Hepatocyte (in vitro differentiated cells): ENCODE measurements around the gene RAET1E. TPM values are rescaled to one million over a fixed set of nuclear protein-coding genes. Genes with fewer than 3 reads are reported as not detected.

ENCODE experiments used
- DNase-seq: peaks from one replicate; pipeline ENCODE4 v3.0.0-alpha.2; 2016; ENCODE audit warnings: low spot score
- H2AFZ ChIP-seq: fragments of 200-600 bp; sonication (generic); 2 replicates; pipeline ENCODE4 v1.6.0; 2016; ENCODE audit warnings: antibody characterized with exemption, mild to moderate bottlenecking
- H3K27ac ChIP-seq: fragments of 200-600 bp; sonication (generic); 2 replicates; pipeline ENCODE4 v1.5.1; 2016; ENCODE audit warnings: mild to moderate bottlenecking
- H3K27me3 ChIP-seq: fragments of 200-600 bp; sonication (generic); 2 replicates; pipeline ENCODE4 v1.6.1; 2016
- H3K36me3 ChIP-seq: fragments of 200-600 bp; sonication (generic); replicated peaks from 2 replicates; pipeline ENCODE4 v1.5.1; 2016; ENCODE audit warnings: low read depth; ENCODE audit not compliant: insufficient read depth
- H3K4me1 ChIP-seq: fragments of 200-600 bp; sonication (generic); 2 replicates; pipeline ENCODE4 v1.5.1; 2016; ENCODE audit warnings: mild to moderate bottlenecking, moderate library complexity; ENCODE audit not compliant: insufficient read depth
- H3K4me2 ChIP-seq: fragments of 200-600 bp; sonication (generic); 2 replicates; pipeline ENCODE4 v1.6.0; 2016
- H3K4me3 ChIP-seq: fragments of 200-600 bp; sonication (generic); 2 replicates; pipeline ENCODE4 v1.5.1; 2016; ENCODE audit warnings: mild to moderate bottlenecking
- H3K79me2 ChIP-seq: fragments of 200-600 bp; sonication (generic); 2 replicates; pipeline ENCODE4 v1.6.0; 2017; ENCODE audit warnings: mild to moderate bottlenecking
- H3K9me2 ChIP-seq: fragments of 200-600 bp; sonication (generic); replicated peaks from 2 replicates; pipeline ENCODE4 v1.6.0; 2017; ENCODE audit warnings: mild to moderate bottlenecking; ENCODE audit not compliant: insufficient read depth
- H3K9me3 ChIP-seq: fragments of 200-600 bp; sonication (generic); 2 replicates; pipeline ENCODE4 v1.5.1; 2016; ENCODE audit warnings: low read depth, mild to moderate bottlenecking
- H4K20me1 ChIP-seq: fragments of 200-600 bp; sonication (generic); 2 replicates; pipeline ENCODE4 v1.6.0; 2016; ENCODE audit warnings: mild to moderate bottlenecking; ENCODE audit not compliant: insufficient read depth, poor library complexity, severe bottlenecking
- CTCF ChIP-seq: fragments of 200-600 bp; sonication (generic); IDR thresholded peaks from 2 replicates; pipeline ENCODE4 v1.5.1; 2016; ENCODE audit warnings: antibody characterized with exemption, mild to moderate bottlenecking; ENCODE audit not compliant: poor library complexity
- EZH2 ChIP-seq: fragments of 200-600 bp; sonication (generic); IDR thresholded peaks from 2 replicates; pipeline ENCODE4 v1.6.1; 2016; ENCODE audit warnings: antibody characterized with exemption, mild to moderate bottlenecking, borderline replicate concordance
- EZH2phosphoT487 ChIP-seq: fragments of 200-600 bp; sonication (generic); IDR thresholded peaks from one replicate; pipeline ENCODE4 v1.6.1; 2018; ENCODE audit warnings: antibody characterized with exemption, mild to moderate bottlenecking, low read depth, moderate library complexity; ENCODE audit not compliant: unreplicated experiment, severe bottlenecking
- WGBS: methylation state at CpG from one replicate; pipeline ENCODE4 v1.1.6; 2016; ENCODE audit warnings: low lambda C conversion rate; ENCODE audit errors: missing lambda C conversion rate; 5-methylcytosine and 5-hydroxymethylcytosine counted together
- polyA plus RNA-seq: library from polyadenylated mRNA; unstranded; fragments of >200 nt; fragmentation: Nextera tagmentation; extraction: Ambion mirVana; gene quantifications from 2 replicates; pipeline ENCODE4 v1.2.1, GENCODE V29; 2016
- total RNA-seq: library from RNA; depleted of rRNA; stranded (reverse); fragments of >200 nt; gene quantifications from 2 replicates; pipeline ENCODE4 v1.2.3, GENCODE V29; 2014

Gene RAET1E
- total and polyA plus RNA-seq, 2 experiments from 2014 or later, result not detected

DNA sequence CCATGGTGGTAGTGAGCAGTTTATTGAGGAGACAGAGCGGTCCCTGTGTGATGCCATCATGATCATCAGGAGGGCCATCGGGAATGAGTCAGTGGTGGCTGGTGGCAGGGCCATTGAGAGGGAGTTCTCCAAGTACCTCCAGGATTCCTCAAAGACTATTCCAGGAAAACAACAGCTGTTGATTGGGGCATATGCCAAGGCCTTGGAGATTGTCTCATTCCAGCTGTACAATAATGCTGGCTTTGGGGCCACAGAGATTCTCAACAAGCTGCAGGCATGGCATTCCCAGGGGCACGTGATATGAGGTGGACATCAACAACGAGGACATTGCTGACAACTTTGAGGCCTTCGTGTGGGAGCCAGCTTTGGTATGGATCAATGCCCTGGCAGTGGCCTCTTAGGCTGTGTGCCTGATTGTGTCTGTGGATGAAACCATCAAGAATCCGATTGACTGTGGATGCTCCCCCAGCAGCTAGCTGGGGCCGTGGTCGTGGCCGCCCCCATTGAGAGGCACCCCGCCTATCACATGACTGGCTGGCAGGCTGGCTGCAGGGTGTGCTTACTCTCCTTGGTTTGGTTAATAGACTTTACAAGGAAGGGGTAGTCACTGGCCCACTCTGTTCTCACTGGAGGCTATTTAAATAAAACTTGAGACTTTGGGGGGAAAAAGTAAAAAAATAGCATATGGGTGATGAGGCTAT lies 16.7 kb downstream of the RAET1E start:
- WGBS, result 93% methylated on average over 10 of the region's 10 CpGs
- no peak for DNase-seq
- no peak overlapping the region for H3K27ac ChIP-seq

GRCh38 chr6:149877659-149878058 lies 20.3 kb downstream of the RAET1E start:
- H2AFZ ChIP-seq, result no peak overlapping the region
- H3K36me3 ChIP-seq, result no peaks in the 10 kb centered on the region
- H3K4me3 ChIP-seq, result no peak overlapping the region
- H3K9me3 ChIP-seq, result no peaks in the 10 kb centered on the region
- H3K4me1 ChIP-seq, result no peaks in the 10 kb centered on the region
- no peak overlapping the region for H3K27ac ChIP-seq
- whole genome bisulfite sequencing, result 86% methylated on average over 1 of the region's 1 CpG
- H3K79me2 ChIP-seq, result no peaks in the 10 kb centered on the region
- no peaks in the 10 kb centered on the region for H4K20me1 ChIP-seq
- no peak for DNase-seq
- no peaks in the 10 kb centered on the region for H3K27me3 ChIP-seq
- TF ChIP-seq EZH2phosphoT487 (no peak), EZH2 (no peak), CTCF (no peak)
- H3K9me2 ChIP-seq, result no peaks in the 10 kb centered on the region
- H3K4me2 ChIP-seq, result no peak overlapping the region

More for the DNA sequence above, 16.7 kb downstream of the RAET1E start:
- no peaks in the 10 kb centered on the region for H3K36me3 ChIP-seq
- H3K4me3 ChIP-seq, result no peak overlapping the region
- TF ChIP-seq CTCF (no peak), EZH2phosphoT487 (no peak)
- no peaks in the 10 kb centered on the region for H3K27me3 ChIP-seq
- no peaks in the 10 kb centered on the region for H3K9me3 ChIP-seq
- H3K9me2 ChIP-seq, result no peaks in the 10 kb centered on the region
- no peaks in the 10 kb centered on the region for H4K20me1 ChIP-seq
- H3K4me1 ChIP-seq, result no peaks in the 10 kb centered on the region
- no peak overlapping the region for H2AFZ ChIP-seq
- no peak overlapping the region for H3K4me2 ChIP-seq
- no peaks in the 10 kb centered on the region for H3K79me2 ChIP-seq

DNA sequence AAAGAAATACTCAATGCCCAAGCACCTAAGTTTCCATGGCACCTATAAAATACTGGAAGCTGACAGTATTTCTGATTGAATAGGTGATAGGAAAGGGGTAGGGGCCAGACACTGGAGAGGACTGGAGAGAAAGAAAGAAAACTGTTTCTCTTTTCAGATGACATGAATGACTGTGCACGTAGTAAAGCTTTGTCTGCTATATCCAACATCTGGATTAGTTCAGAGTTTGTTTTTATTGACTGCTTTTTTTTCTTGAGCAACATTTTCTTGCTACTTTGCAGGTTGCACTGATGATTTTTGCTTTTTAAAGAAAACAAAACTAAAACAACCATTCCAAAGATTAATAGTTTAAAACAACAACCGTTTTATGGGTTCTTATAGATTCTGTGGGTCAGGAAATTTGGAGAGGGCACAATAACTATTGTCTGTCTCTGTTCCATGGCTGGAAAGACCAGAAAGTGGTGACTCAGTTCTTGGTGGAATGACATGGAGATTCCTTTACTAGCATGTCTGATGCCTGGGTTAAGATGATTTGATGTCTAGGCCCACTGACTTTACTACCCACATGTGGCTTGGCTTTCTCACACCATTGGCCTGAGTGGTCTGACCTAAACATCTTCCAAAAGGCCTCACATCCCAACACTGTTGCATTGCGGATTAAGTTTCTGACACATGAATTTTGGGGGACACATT lies 21.5 kb downstream of the RAET1E start:
- Histone ChIP-seq H3K79me2 (no peaks in the 10 kb centered on the region), H3K36me3 (no peaks in the 10 kb centered on the region), H3K4me1 (no peaks in the 10 kb centered on the region), H3K9me2 (no peaks in the 10 kb centered on the region), H3K4me2 (no peak overlapping the region), H3K27ac (no peak overlapping the region), H3K9me3 (no peaks in the 10 kb centered on the region), H3K27me3 (no peaks in the 10 kb centered on the region), H4K20me1 (no peaks in the 10 kb centered on the region), H3K4me3 (no peak overlapping the region), H2AFZ (no peak overlapping the region)
- no peak for DNase-seq
- WGBS, result 77% methylated on average over 3 of the region's 3 CpGs
- no peak for TF ChIP-seq EZH2
- TF ChIP-seq CTCF, result no peak
- TF ChIP-seq EZH2phosphoT487, result no peak
